HG02610 (cell line): ENCODE data around the gene SCGB1D1.

Experiments used
- ATAC-seq: cut with Tn5 transposase; IDR thresholded peaks from one replicate; pipeline ENCODE4 v1.9.1; 2021; ENCODE audit warnings: mild to moderate bottlenecking, moderate library complexity; ENCODE audit not compliant: unreplicated experiment

SCGB1D1 gene

DNA sequence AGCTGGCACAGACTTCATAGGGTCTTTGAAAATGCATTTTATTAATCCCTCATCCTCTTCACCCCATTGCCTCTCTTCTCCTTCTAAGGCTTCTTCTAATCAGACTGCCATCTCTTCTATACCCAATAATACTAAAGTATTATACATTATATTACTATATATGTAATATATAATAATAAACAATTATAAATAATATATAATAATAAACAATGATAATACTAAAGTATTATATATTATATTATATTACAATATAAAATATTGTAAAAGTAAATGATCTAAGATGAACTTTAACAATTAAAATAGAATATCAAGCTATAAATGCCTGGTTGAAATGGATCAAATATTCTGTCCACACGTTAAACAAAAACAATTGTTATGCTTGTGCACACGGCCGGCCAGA lies 31.5 kb downstream of the SCGB1D1 start:
- no peak for ATAC-seq

DNA sequence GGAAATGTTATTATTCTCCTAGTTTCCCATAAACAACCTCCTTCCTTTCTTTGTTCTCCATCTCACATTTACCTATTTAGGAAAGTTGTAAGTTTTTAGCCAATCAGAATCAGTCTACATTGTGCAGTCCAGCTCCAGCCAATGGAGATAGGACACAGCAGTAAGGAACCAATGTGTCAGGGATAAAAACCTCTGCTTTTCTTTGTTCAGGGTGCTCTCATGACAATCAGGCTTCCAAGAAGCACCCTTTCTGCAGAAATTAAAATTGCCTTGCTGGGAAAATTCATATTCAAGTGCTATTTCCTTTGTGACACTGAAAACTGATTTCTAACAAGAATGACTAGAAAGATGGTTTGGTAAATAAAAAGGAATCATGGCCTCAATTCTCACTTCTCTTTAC lies 33.1 kb downstream of the SCGB1D1 start:
- ATAC-seq: no peak

DNA sequence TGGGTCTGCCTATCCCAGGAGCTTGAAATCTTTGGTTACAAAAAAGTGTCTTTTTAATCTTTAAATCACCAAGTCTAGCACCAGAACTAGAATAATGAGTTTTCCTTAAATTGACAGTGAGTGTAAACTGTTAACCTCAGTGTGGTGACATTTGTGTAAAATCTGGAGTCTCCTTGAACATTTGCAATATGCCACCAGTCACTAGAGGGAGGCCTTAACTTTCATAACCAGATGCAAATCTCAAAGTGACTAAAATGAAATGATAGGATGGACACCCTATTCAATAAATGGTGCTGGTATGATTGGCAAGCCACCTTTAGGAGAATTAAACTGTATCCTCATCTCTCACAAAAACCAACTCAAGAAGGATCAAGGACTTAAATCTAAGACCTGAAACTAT lies 43.7 kb downstream of the SCGB1D1 start:
- no peak for ATAC-seq

DNA sequence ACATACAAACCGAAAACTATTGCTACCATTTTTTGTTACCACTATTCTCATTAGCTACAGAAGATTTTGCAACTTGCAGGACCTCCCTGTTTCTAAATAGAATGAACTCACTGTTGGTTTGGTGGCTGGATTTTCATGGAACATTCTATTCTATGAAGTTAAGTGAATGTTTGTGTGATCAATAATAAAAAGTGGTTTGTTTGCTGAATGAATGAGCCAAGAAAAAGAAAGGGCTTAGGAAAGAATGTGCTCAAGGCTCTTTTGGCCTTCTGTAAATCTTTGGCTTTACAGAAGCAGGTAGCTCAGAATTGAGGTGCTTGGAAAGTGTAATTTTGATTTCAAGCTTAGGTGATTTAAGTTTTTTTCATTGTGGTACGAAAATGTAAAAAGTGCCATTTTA lies 46.2 kb downstream of the SCGB1D1 start:
- ATAC-seq: no peak

DNA sequence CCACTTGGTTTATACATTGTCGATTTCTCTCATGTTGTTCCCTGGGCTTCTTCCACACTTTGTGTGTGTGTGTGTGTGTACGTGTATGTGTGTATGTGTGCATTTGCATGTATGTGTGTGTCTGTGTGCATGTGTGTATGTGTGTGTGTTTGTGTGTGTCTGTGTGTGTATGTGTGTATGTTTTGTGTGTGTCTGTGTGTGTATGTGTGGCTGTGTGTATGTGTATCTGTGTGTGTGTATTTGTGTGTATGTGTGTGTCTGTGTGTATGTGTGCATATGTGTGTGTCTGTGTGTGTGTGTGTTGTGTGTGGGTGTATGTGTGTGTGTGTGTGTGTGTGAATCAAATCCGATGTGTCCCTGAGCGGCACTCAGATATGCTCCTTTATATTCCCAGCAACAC lies 47.5 kb downstream of the SCGB1D1 start:
- no peak for ATAC-seq

DNA sequence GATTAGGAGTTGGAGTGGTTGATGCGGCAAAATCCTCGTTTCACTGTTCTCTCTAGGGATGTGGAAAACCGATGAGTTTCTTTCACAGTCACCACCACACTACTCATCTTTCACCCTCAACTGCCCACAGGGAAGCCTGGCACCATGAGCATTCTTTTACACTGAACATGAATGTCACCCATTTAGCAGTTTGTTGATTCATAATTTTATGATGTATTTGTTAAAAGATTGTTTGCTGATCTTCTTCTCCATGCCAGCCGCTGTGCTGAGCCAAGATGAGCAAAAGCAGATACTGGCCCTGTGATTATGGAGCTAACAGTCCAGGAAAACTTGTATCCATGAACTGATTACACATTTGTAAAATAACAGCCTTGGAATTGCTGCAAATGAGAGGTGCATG lies 48.1 kb downstream of the SCGB1D1 start:
- ATAC-seq: no peak

DNA sequence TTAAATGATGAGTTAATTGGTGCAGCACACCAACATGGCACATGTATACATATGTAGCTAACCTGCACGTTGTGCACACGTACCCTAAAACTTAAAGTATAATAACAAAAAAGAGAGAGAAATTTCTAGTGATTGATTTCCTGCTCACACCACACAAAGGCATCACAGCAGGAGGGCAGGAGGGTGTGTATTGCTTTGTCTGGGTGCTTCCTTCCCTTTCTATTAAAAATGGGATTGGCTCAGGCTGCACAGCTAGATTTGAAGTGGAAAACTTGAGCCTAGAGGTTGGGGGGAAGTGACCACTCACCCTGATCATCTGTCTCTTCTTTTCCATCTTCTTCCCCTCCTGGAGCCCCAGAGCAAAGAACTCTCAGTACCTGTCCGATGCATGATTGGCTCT lies 51.1 kb downstream of the SCGB1D1 start:
- ATAC-seq: no peak

DNA sequence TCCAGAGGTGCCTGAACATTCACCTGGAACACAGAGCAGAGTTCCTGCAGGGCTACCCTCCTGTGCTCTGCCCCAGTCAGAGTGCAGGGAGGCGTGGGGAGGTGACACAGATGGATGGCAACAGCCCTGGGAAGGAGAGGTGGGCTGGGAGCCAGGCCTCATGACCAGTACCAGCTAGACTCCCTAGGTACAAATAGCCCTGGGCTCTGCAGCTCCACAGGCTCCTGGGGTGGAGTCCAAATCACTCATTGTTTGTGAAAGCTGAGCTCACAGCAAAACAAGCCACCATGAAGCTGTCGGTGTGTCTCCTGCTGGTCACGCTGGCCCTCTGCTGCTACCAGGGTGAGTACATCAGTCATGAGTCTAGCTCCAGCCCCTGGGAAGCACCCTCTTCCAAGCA lies 52.0 kb downstream of the SCGB1D1 start, which contains the start of gene SCGB1D2:
Gene SCGB1D2, plus strand, starts transcription at position 219 of the 400 bp plus-strand sequence. Its CDS starts 69 bp downstream, at position 288.
- no peak for ATAC-seq
